SU-DHL-6 (cell line): Measurements from ENCODE around the gene CCAR1.

ENCODE experiments used
- CTCF ChIP-seq: fragments of 200-600 bp; sonication (generic); IDR thresholded peaks from one replicate; pipeline ENCODE4 v1.5.1; 2017; ENCODE audit warnings: antibody characterized with exemption, mild to moderate bottlenecking, low read length, moderate library complexity; ENCODE audit not compliant: insufficient read depth, poor library complexity, severe bottlenecking
- EZH2phosphoT487 ChIP-seq: fragments of 200-600 bp; sonication (generic), shearing (Covaris generic); conservative IDR thresholded peaks from 2 replicates; pipeline ENCODE4 v1.6.1; 2018; ENCODE audit warnings: mild to moderate bottlenecking, antibody characterized with exemption, low read length, moderate library complexity, mixed read lengths

GRCh38 chr10:68759223-68759863 lies 38.3 kb downstream of the CCAR1 start:
- TF ChIP-seq CTCF: no peak
- TF ChIP-seq EZH2phosphoT487: no peak
